MM.1S (cell line): ENCODE data around the gene MAN1C1.

ENCODE experiments used
- CTCF ChIP-seq: fragments of 300-600 bp; sonication (generic); IDR thresholded peaks from 2 replicates; pipeline ENCODE4 v1.5.1; 2016; ENCODE audit warnings: antibody characterized with exemption, low read length, mixed read lengths
- EZH2 ChIP-seq: fragments of 300-600 bp; sonication (generic); optimal IDR thresholded peaks from 2 replicates; pipeline ENCODE3; 2017; ENCODE audit warnings: low read depth, mild to moderate bottlenecking, antibody characterized with exemption, low read length, mixed read lengths
- EZH2phosphoT487 ChIP-seq: fragments of 300-600 bp; sonication (generic); IDR thresholded peaks from 2 replicates; pipeline ENCODE4 v1.6.1; 2018; ENCODE audit warnings: antibody characterized with exemption, low read length

GRCh38 chr1:25723250-25723880 is 106.8 kb downstream of the MAN1C1 start:
- no peak for TF ChIP-seq CTCF
- TF ChIP-seq EZH2 = no peak
- TF ChIP-seq EZH2phosphoT487 = no peak
